Measurements from ENCODE around the gene LRP1. TPM values are rescaled to one million over a fixed set of nuclear protein-coding genes. Genes with fewer than 3 reads are reported as not detected.

The LRP1 gene
- total RNA-seq, 4 donors from 2014 or later = 185 to 292 (median 216) TPM

- H3K9me3 ChIP-seq = no peaks in the 10 kb centered on the region
- no peak for ATAC-seq
- 30% methylated on average over 2 of the region's 2 CpGs; no CpG with 5 or more reads in 1 of the 2 donors for WGBS, 2 donors (ENCODE audit: low coverage in 1 of 2)
- H3K36me3 ChIP-seq = peaks cover 0 to 91% of the 10 kb centered on the region in 2 donors
- peaks cover 0 to 9% (median 0%) of the 10 kb centered on the region in 3 donors for H3K4me1 ChIP-seq
- no peaks in the 10 kb centered on the region for H3K27me3 ChIP-seq
- H3K27ac ChIP-seq = no peak overlapping the region
- no peak overlapping the region for H3K4me3 ChIP-seq
- no peak for TF ChIP-seq EP300 (IDR thresholded peaks at IDR 0.05)
- TF ChIP-seq POLR2AphosphoS5 (IDR thresholded peaks at IDR 0.05) = no peak
- TF ChIP-seq POLR2A (IDR thresholded peaks at IDR 0.05) = no peak
- no peak for TF ChIP-seq CTCF (IDR thresholded peaks at IDR 0.05)
Observed at GRCh38 chr12:57261428-57261865, 133.2 kb downstream of the LRP1 start.

GRCh38 chr12:57262126-57262822 is 134.0 kb downstream of the LRP1 start:
- peaks cover 0 to 91% of the 10 kb centered on the region in 2 donors for H3K36me3 ChIP-seq
- no peak for ATAC-seq
- WGBS, 2 donors (ENCODE audit: low coverage in 1 of 2) = 88 to 95% methylated on average over 2 to 3 of the region's 3 CpGs

More at GRCh38 chr12:57262126-57262822, 134.0 kb downstream of the LRP1 start:
- TF ChIP-seq POLR2AphosphoS5 (IDR thresholded peaks at IDR 0.05) = no peak
- TF ChIP-seq EP300 (IDR thresholded peaks at IDR 0.05) = no peak
- TF ChIP-seq CTCF (IDR thresholded peaks at IDR 0.05) = no peak
- TF ChIP-seq POLR2A (IDR thresholded peaks at IDR 0.05) = no peak
- H3K9me3 ChIP-seq = no peaks in the 10 kb centered on the region
- no peak overlapping the region for H3K4me3 ChIP-seq
- H3K27me3 ChIP-seq = no peaks in the 10 kb centered on the region
- no peak overlapping the region for H3K27ac ChIP-seq
- peaks cover 0 to 9% (median 0%) of the 10 kb centered on the region in 3 donors for H3K4me1 ChIP-seq

Small RNA genes lying within 50 kb of the gene (small RNA-seq; reads per million reads assigned to genes)
- gene MIR1228 = 0.13 to 1.6 (median 0.43) reads per million in 4 donors

Other genes starting within 250 kb of the LRP1 start
- gene SDR9C7, start 194.1 kb upstream of the LRP1 start, total RNA-seq = not detected
- gene RDH16, start 170.9 kb upstream of the LRP1 start, total RNA-seq = under 1 TPM in 3 of 4 donors, not detected in 1; 0.22 to 0.81 (median 0.27) TPM
- 1 to 10 TPM; 6.1 to 8.9 (median 6.7) TPM for gene ZBTB39, start 121.9 kb upstream of the LRP1 start, total RNA-seq
- gene TAC3, start 112.0 kb upstream of the LRP1 start, total RNA-seq = not detected
- gene MYO1A, start 78.4 kb upstream of the LRP1 start, total RNA-seq = under 1 TPM; 0.22 to 0.54 (median 0.29) TPM
- gene NEMP1, start 49.7 kb upstream of the LRP1 start, total RNA-seq = 10 to 100 TPM; 11.8 to 14.9 (median 12.7) TPM
- gene NAB2, start 39.4 kb upstream of the LRP1 start, total RNA-seq = 10 to 100 TPM; 30.7 to 41.3 (median 38.8) TPM
- gene STAT6, start 17.1 kb upstream of the LRP1 start, total RNA-seq = 100 to 1,000 TPM in 3 of 4 donors, 10 to 100 TPM in 1; 92.5 to 166 (median 156) TPM
- gene LRP1-AS, start 19.1 kb downstream of the LRP1 start, total RNA-seq = not detected
- 1 to 10 TPM in 1 of 4 donors, not detected in 3; 1.1 TPM for gene NXPH4, start 88.3 kb downstream of the LRP1 start, total RNA-seq
- gene SHMT2, start 101.2 kb downstream of the LRP1 start, total RNA-seq = 10 to 100 TPM; 20.5 to 42.4 (median 34.4) TPM
- under 1 TPM in 3 of 4 donors, not detected in 1; 0.32 to 0.94 (median 0.35) TPM for gene STAC3, start 122.7 kb downstream of the LRP1 start, total RNA-seq

Data from gastroesophageal sphincter (tissue), 4 donors.